OCI-LY3 (cell line): ENCODE data around the gene MESP1.

Experiments
- EZH2phosphoT487 ChIP-seq: fragments of 200-600 bp; shearing (Covaris generic); IDR thresholded peaks from 2 replicates; pipeline ENCODE4 v1.6.1; 2018; ENCODE audit warnings: antibody characterized with exemption, mixed run types, low read depth
- TF ChIP-seq, protein P1 (sequence below): fragments of 200-600, 300-600 bp; sonication (generic); IDR thresholded peaks from 2 replicates; pipeline ENCODE4 v1.5.1; 2014; ENCODE audit warnings: antibody characterized with exemption, low read length, low read depth

DNA sequence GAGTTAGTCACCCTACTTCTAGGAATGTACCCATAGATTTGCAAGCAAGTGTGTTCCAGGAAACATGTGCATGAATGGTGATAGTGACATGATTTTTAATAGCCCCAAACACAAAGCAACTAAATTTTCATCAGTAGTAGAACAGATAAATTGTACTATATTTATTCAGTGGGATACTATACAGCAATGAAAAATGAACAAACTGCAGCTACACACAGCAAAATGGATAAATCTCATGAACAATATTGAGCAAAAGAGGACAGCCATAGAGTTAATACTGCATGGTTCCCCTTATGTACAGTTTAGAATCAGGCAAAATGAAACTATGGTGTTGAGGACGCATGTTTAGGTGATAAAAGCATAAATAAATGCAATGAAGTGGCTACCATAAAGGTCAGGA is 26.0 kb downstream of the MESP1 start:
- TF ChIP-seq, protein P1, sequence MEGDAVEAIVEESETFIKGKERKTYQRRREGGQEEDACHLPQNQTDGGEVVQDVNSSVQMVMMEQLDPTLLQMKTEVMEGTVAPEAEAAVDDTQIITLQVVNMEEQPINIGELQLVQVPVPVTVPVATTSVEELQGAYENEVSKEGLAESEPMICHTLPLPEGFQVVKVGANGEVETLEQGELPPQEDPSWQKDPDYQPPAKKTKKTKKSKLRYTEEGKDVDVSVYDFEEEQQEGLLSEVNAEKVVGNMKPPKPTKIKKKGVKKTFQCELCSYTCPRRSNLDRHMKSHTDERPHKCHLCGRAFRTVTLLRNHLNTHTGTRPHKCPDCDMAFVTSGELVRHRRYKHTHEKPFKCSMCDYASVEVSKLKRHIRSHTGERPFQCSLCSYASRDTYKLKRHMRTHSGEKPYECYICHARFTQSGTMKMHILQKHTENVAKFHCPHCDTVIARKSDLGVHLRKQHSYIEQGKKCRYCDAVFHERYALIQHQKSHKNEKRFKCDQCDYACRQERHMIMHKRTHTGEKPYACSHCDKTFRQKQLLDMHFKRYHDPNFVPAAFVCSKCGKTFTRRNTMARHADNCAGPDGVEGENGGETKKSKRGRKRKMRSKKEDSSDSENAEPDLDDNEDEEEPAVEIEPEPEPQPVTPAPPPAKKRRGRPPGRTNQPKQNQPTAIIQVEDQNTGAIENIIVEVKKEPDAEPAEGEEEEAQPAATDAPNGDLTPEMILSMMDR, result no peak
- TF ChIP-seq EZH2phosphoT487, result no peak
